Activated CD8-positive, alpha-beta memory T cell treated with anti-CD3 and anti-CD28 coated beads, Interleukin-2, amount 50 U/mL, for 1 hour (primary cell): ENCODE results near the gene SRM.
"Not testable (repeated sequence)": the region's sequence is repeated elsewhere in the genome, so short reads cannot be mapped to it uniquely, and the experiment has no call there.

Source experiments
- DNase-seq: peaks from one replicate; pipeline ENCODE4 v3.0.0-alpha.2; 2020; ENCODE audit errors: extremely low read depth

SRM gene

GRCh38 chr1:11044849-11045427 lies 14.9 kb downstream of the SRM start:
- no peak for DNase-seq

- DNase-seq: no peak
These were observed 15.6 kb downstream of the SRM start for GRCh38 chr1:11044086-11044848.

GRCh38 chr1:11042995-11043874 lies 16.6 kb downstream of the SRM start:
- no peak for DNase-seq

- no peak for DNase-seq
These were observed 17.8 kb downstream of the SRM start for GRCh38 chr1:11042065-11042464.

GRCh38 chr1:11041048-11041447 lies 18.8 kb downstream of the SRM start:
- no peak for DNase-seq

GRCh38 chr1:11040105-11040429 lies 19.8 kb downstream of the SRM start:
- not testable (repeated sequence) for DNase-seq

GRCh38 chr1:11039351-11040104 lies 20.3 kb downstream of the SRM start:
- no peak for DNase-seq

GRCh38 chr1:11037740-11038182 lies 22.1 kb downstream of the SRM start:
- DNase-seq: peak; percentile 66

- DNase-seq: not testable (repeated sequence)
These were observed 22.6 kb downstream of the SRM start for GRCh38 chr1:11037019-11037739.

GRCh38 chr1:11031624-11032262 lies 28.1 kb downstream of the SRM start:
- DNase-seq: no peak

GRCh38 chr1:11030865-11031264 lies 29.0 kb downstream of the SRM start:
- no peak for DNase-seq

- no peak for DNase-seq
These were observed 31.8 kb downstream of the SRM start for GRCh38 chr1:11028018-11028417.

GRCh38 chr1:11027316-11027715 lies 32.5 kb downstream of the SRM start:
- no peak for DNase-seq

- no peak for DNase-seq
These were observed 32.9 kb downstream of the SRM start for GRCh38 chr1:11026903-11027302.

GRCh38 chr1:11026052-11026451 lies 33.8 kb downstream of the SRM start:
- DNase-seq: no peak

- DNase-seq: no peak
These were observed 34.2 kb downstream of the SRM start for GRCh38 chr1:11025618-11026017.

GRCh38 chr1:11024874-11025203 lies 35.0 kb downstream of the SRM start:
- no peak for DNase-seq

GRCh38 chr1:11024154-11024873 lies 35.5 kb downstream of the SRM start:
- no peak for DNase-seq

GRCh38 chr1:11023201-11023600 lies 36.6 kb downstream of the SRM start:
- DNase-seq: no peak

- no peak for DNase-seq
These were observed 39.8 kb downstream of the SRM start for GRCh38 chr1:11019971-11020370.
